GM12801 (cell line): ENCODE data around the gene MARVELD3.

Experiments used
- TF ChIP-seq, protein P1 (sequence below): IDR thresholded peaks from one replicate; pipeline ENCODE4 v1.5.1; 2011; ENCODE audit warnings: control low read depth; ENCODE audit not compliant: insufficient read length; ENCODE audit errors: extremely low read depth

The MARVELD3 gene

DNA sequence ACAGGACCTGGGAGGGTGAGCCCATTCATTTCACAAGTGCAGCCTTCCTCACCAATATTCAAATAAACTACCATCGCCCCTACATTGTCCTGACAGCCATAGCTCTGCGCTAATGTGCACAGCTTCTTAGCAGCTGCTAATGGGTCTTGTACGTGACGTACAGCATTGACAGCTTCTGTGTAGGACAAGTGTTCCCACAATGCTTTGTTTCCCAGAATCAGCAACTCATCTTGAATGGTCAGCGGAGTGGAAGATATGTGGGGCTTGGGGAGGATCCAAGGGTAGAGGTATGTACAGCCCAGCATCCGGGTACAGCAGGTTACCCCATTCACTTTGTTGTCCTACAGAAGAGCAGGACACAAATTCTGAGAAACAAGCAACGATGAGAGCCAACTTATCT lies 23.7 kb downstream of the MARVELD3 start:
- TF ChIP-seq, protein P1, sequence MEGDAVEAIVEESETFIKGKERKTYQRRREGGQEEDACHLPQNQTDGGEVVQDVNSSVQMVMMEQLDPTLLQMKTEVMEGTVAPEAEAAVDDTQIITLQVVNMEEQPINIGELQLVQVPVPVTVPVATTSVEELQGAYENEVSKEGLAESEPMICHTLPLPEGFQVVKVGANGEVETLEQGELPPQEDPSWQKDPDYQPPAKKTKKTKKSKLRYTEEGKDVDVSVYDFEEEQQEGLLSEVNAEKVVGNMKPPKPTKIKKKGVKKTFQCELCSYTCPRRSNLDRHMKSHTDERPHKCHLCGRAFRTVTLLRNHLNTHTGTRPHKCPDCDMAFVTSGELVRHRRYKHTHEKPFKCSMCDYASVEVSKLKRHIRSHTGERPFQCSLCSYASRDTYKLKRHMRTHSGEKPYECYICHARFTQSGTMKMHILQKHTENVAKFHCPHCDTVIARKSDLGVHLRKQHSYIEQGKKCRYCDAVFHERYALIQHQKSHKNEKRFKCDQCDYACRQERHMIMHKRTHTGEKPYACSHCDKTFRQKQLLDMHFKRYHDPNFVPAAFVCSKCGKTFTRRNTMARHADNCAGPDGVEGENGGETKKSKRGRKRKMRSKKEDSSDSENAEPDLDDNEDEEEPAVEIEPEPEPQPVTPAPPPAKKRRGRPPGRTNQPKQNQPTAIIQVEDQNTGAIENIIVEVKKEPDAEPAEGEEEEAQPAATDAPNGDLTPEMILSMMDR: no peak

DNA sequence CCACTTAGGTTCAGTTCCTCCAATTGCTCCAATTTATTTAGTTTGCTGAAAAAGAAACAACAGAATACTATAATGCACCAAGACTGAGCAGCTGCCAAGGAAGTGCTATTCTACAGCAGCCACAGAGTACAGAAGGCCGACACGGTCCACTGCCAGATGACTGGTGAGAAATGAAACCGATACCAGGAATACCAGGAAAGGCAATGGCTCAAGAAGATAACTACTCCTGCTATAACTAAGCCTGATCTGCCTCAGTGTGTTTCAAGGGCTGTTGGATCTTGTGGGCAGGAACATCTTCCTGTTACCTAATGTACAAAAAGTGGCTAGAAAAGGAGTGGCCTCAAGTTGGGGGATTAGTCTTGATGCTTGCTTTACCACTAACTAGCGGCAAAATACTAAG lies 32.8 kb downstream of the MARVELD3 start:
- TF ChIP-seq, protein P1: no peak

DNA sequence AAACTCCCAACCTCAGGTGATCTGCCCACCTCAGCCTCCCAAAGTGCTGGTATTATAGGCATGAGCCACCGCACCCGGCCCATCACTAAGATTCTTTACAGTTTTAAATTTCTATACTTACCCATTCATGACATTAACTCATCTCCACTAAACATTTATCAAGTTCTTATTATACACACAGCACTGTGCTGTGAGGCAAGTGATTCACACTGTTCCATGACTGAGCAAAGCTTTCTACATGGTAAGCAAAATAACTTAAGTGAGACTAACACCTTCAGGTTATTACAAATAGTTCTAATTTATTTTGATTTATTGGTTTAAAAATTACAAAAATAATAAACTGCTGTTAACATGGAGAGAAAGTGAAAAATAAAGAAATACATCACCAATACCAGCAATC lies 33.5 kb downstream of the MARVELD3 start:
- TF ChIP-seq, protein P1: no peak

DNA sequence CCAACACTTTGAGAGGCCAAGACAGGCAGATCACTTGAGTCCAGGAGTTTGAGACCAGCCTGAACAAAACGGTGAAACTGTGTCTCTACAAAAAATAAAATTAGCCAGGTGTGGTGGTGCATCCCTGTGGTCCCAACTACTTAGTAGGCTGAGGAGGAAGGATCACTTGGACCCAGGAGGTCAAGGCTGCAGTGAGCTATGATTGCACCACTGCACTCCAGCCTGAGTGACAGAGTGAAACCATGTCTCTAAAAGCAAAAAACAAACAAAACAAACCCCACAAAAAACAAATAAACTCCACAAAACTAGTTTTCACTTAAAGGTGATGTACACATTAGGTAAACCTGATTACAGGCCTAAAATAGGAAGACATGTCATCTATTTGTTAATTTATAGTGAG lies 40.3 kb downstream of the MARVELD3 start:
- TF ChIP-seq, protein P1: no peak

DNA sequence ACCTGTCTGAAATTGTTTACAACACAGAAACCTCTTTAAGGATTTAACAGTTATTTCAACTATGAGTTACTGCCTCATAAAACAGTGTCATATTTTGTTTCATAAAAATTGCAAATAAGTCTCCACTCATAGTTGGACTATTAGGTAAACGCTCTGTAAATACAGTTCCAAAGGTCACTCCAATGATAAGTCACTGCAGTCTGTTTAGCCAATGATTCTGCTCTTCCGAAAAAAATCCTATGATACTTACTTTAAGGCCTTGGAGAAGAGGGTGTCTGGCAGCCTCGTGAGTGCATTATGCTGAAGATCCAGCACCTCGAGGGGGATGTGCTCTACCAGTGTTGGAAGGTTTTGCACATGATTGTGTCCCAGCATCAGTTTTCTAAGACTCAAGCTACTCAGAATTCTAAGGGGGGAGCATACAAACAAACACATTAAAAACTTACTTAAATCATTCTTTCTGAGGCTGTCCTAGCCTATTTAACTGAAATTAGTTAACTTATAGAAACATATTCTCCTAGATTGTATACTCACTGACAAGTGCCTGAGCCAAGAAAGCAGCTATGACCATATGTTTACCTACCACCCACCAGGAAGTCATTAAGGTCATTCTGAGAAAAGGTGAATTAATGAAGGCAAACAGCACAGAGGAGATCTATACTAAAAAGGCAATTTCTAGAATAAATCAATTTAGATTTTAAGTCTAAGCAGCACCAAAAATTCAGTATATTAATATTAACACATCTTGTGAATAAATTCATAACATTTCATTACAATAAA lies 41.1 kb downstream of the MARVELD3 start:
- TF ChIP-seq, protein P1: no peak

DNA sequence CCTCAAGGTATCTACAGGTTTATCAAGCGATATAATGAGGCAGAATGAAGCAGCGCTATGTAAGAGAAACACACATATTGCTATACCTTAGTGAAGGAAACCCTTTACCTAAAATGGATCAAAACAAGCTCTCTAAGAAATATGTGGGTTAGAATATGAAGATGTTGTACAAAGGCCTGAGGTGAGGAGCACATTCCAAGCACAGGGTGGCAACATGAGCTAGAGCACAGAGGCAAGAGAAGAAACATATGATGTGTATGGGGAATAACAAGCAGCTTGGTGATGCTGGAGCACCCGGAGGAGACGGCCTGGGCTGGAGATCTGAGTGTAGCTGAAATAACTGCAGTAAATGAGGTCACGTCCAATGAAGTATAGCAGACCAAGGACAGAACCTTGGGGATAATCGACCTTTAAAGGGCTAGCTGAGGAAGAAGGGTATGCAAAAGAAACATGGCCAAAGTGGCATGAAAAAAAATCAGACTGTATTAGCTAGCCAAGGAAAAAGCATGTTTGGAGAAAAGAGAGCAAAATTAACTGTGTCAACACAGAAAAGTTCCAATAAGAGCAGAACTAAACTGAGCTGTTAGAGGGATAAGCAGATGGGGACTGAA lies 44.0 kb downstream of the MARVELD3 start:
- TF ChIP-seq, protein P1: no peak

DNA sequence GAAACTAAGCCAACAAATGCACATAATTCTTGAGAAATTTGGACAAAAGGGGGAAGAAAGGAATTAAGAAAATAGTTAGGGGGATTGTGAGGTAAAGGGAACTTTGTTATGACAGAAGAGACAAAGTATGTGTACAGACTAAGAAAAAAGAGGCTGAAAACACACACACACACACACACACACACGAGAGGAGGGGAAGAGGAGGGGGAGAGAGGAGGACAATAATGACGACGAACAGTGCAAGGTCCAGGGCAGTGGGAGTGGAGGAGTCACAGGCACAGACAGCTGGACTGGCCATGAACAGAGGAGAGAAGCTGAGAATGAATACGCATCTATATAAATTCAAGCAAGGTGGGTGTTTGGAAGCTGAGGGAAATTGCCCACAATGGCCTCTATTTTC lies 44.6 kb downstream of the MARVELD3 start:
- TF ChIP-seq, protein P1: no peak
